IgD-negative memory B cell (primary cell): ENCODE data around the gene IQCF2. TPM values are rescaled to one million over a fixed set of nuclear protein-coding genes. Genes with fewer than 3 reads are reported as not detected.
"Not testable (repeated sequence)": the region's sequence is repeated elsewhere in the genome, so short reads cannot be mapped to it uniquely, and the experiment has no call there.

ENCODE experiments used
- H3K27ac Mint-ChIP-seq, 3 donors: one replicate each; pipeline ENCODE4 v1.8.0; 2020 to 2022; ENCODE audit warnings: mild to moderate bottlenecking in 3 of 3, mixed read lengths in 3 of 3, moderate library complexity in 1 of 3
- H3K27me3 Mint-ChIP-seq: one replicate; pipeline ENCODE4 v1.8.0; 2021; ENCODE audit warnings: mixed read lengths
- H3K36me3 Mint-ChIP-seq: one replicate; pipeline ENCODE4 v1.8.0; 2020; ENCODE audit warnings: mild to moderate bottlenecking, mixed read lengths
- H3K4me1 Mint-ChIP-seq, 3 donors: one replicate each; pipeline ENCODE4 v1.8.0; 2020 to 2022; ENCODE audit warnings: mixed read lengths in 3 of 3, mild to moderate bottlenecking in 1 of 3
- H3K4me3 Mint-ChIP-seq, 4 donors: one replicate each; pipeline ENCODE4 v1.8.0; 2020 to 2022; ENCODE audit warnings: mild to moderate bottlenecking in 4 of 4, mixed read lengths in 4 of 4, moderate library complexity in 3 of 4
- H3K9me3 Mint-ChIP-seq, 3 donors: one replicate each; pipeline ENCODE4 v1.8.0; 2020 to 2021; ENCODE audit warnings: mixed read lengths in 3 of 3, mild to moderate bottlenecking in 1 of 3
- polyA plus RNA-seq: library from polyadenylated mRNA; unstranded; fragments of 300-500 nt; fragmentation: Illumina TruSeq; gene quantifications from one replicate; pipeline ENCODE4 v1.2.3, GENCODE V29; 2021

IQCF2 gene
- polyA plus RNA-seq, 1 donor from 2014 or later: not detected

DNA sequence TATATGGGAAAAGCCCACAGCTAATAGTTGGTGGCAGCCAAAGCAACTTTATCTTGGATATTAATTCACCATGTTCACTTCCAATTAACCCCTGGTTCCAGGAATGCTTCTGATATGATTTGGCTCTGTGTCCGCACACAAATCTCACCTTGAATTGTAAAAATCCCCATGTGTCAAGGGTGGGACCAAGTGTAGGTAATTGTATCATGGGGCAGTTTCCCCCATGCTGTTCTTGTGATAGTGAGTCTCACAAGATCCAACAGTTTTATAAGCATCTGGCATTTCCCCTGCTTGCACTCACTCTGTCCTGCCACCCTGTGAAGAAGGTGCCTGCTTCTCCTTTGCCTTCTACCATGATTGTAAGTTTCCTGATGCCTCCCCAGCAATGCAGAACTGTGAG is 7.5 kb downstream of the IQCF2 start:
- H3K4me3 Mint-ChIP-seq, H3K36me3 Mint-ChIP-seq, H3K9me3 Mint-ChIP-seq, H3K27ac Mint-ChIP-seq, H3K4me1 Mint-ChIP-seq: not testable (repeated sequence)
- H3K27me3 Mint-ChIP-seq: peaks cover 17% of the 10 kb centered on the region

DNA sequence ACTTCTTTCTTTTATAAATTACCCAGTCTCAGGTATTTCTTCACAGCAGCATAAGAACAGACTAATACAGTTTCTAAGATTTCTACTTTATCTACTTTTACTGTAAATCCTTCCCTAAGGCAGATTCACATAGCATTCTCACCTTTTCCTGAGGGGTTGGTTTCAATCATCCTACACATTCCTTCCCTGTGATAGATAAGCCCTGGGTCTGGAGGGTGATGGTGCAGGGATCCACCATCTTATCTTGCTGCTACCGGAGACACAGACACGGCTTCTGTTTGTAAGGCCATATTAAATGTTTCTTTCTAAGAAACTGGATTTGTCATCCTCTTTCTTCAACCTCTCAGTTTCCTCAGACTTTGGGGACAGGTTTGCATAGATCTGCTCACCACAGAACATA is 7.9 kb downstream of the IQCF2 start:
- peaks cover 0 to 2% (median 0%) of the 10 kb centered on the region in 3 donors for H3K4me1 Mint-ChIP-seq
- H3K4me3 Mint-ChIP-seq: no peak overlapping the region
- H3K27ac Mint-ChIP-seq: peak overlapping the region in 1 of 3 donors; percentile 4
- no peaks in the 10 kb centered on the region for H3K36me3 Mint-ChIP-seq
- no peaks in the 10 kb centered on the region for H3K9me3 Mint-ChIP-seq
- peaks cover 17% of the 10 kb centered on the region for H3K27me3 Mint-ChIP-seq

DNA sequence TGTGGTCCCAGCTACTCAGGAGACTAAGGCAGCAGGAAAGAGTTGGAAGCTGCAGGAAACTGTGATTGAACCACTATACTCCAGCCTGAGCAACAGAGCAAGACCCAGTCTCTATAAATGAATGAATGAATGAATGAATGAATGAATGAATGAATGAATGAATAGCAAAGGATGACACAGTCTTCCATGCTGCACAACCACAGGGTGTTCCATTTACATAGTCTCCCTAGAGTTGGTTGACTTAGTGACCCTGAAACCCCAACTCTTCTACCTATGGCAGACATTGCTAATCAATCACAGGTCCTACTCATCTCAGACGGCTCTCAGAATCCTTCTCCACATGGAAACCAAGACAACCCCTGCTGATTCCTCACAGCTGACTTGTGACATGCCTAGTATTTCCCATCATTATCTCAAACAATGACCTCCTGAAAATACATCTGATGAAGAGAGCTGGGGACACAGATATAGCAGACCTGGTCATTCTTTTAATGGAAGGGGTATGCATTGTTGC is 11.9 kb downstream of the IQCF2 start:
- H3K27ac Mint-ChIP-seq: no peak overlapping the region
- no peak overlapping the region for H3K4me3 Mint-ChIP-seq
- peaks cover 2% of the 10 kb centered on the region for H3K36me3 Mint-ChIP-seq
- peaks cover 23% of the 10 kb centered on the region for H3K27me3 Mint-ChIP-seq
- no peaks in the 10 kb centered on the region for H3K9me3 Mint-ChIP-seq
- peaks cover 0 to 2% (median 0%) of the 10 kb centered on the region in 3 donors for H3K4me1 Mint-ChIP-seq

DNA sequence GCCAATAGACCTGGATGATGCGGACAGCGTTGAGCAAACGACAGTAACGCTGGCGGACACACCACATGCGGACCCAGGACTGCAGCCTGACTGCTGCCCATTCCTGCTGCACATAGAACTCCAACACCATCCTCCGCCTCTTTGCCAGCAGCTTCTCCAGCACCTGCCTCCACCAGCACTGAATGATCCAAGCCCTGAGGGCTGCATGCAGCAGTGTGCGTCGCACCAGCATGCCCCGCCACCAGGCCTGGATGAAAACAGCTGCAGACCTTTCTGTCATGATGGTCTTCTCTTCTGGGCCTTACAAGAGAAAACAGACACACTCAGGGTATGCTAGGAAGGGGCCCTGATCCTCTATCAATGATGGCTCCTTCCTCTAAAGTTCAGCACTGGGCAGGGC is 12.5 kb downstream of the IQCF2 start:
- Mint-ChIP-seq H3K4me1 (peaks cover 0 to 2% (median 0%) of the 10 kb centered on the region in 3 donors), H3K36me3 (peaks cover 2% of the 10 kb centered on the region), H3K27ac (no peak overlapping the region), H3K9me3 (no peaks in the 10 kb centered on the region), H3K27me3 (peaks cover 23% of the 10 kb centered on the region), H3K4me3 (no peak overlapping the region)

DNA sequence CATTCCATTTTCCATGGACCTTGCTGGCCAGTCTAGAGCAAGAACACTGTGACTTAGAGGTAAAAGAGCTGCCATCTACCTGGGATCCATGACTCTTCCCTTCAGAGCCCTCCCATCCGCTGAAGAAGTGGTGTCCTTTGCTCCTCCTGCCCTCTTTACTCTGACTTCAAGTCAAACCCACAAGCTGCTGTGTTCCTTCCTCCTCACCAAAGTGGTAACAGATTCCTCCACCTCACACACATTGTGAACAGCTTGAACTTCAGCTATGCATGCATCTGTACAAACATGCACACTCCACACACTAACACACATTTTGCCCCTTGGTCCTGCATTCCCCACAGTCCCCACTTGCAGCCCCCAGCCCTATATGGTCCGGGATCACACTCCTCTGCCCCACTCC is 13.0 kb downstream of the IQCF2 start:
- H3K27ac Mint-ChIP-seq: no peak overlapping the region
- peaks cover 20% of the 10 kb centered on the region for H3K27me3 Mint-ChIP-seq
- peaks cover 0 to 2% (median 0%) of the 10 kb centered on the region in 3 donors for H3K4me1 Mint-ChIP-seq
- no peak overlapping the region for H3K4me3 Mint-ChIP-seq
- no peaks in the 10 kb centered on the region for H3K9me3 Mint-ChIP-seq
- peaks cover 2% of the 10 kb centered on the region for H3K36me3 Mint-ChIP-seq

DNA sequence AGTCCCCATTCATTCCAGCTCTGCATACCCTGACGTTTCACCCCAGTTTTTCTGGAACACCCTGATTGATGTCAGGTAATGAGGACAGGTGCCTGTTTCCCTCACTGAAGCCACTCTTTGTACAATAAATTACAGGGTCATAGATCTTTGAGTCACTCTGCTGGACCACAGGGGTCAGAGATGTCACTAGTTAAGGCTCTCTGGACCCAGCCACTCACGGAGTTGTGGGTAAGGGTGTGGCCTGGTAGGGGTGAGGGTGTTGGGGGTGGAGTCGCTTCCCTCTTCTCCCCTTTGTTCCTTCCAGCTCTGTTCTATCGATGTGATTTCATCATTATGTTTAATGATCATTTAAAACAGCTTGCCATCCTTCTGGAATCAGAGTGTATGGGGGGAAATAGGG is 13.5 kb downstream of the IQCF2 start:
- H3K27ac Mint-ChIP-seq: peak overlapping the region in 1 of 3 donors; percentile 21

DNA sequence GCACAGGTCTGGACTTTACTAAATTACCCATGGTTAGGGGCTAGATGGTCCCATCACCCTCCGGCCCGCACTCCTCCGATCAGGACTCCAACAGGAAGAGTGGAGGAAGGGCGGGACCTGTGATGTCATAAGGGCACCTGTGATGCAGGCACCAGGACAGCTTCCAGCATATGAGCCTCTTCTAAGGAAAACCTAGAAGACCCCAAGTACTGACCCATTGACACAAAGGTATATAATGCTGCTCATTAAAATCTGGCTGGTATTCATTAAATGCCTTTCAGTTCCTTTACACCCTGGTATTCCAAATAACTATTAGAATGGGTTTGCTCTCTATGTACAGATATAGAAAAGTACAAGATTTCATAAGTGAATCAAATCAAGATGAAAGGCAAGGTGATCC is 14.1 kb downstream of the IQCF2 start, which contains the start of gene IQCF5:
TSS of gene IQCF5 (minus strand) at position 101 of the 400 bp plus-strand sequence. CDS start at position 31, 70 bp downstream.
- H3K36me3 Mint-ChIP-seq: peaks cover 3% of the 10 kb centered on the region
- H3K27ac Mint-ChIP-seq: peak within 1 kb of the TSS in 1 of 3 donors; percentile 21
- peaks cover 25% of the 10 kb centered on the region for H3K27me3 Mint-ChIP-seq
- peaks cover 0 to 2% (median 0%) of the 10 kb centered on the region in 3 donors for H3K4me1 Mint-ChIP-seq
- peaks cover 0 to 4% (median 3%) of the 10 kb centered on the region in 3 donors for H3K9me3 Mint-ChIP-seq
- no peak within 1 kb of the TSS for H3K4me3 Mint-ChIP-seq

More for the DNA sequence above, 13.5 kb downstream of the IQCF2 start:
- Mint-ChIP-seq H3K4me3 (no peak overlapping the region), H3K4me1 (peaks cover 0 to 2% (median 0%) of the 10 kb centered on the region in 3 donors), H3K36me3 (peaks cover 3% of the 10 kb centered on the region), H3K27me3 (peaks cover 20% of the 10 kb centered on the region), H3K9me3 (no peaks in the 10 kb centered on the region)

DNA sequence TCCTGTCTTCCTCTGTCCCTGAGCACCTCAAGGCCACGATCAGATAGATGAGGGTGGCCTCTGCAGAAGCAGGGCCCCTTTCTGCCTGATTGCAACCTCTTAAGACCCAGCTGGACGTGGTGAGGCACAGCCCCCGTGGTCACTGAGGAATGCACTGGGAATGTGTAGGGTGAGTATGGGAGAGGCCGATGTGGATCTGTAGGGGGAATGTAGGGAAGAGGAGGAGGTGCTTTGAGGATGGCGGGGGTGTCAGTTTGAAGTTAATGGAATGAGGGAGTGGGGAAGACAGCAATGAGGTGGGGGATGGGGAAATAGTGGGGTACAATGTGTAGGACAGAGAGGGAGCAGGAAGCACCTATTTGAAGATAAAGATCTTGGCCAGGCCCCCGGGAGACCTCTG is 14.8 kb downstream of the IQCF2 start:
- peaks cover 26% of the 10 kb centered on the region for H3K27me3 Mint-ChIP-seq
- H3K4me3 Mint-ChIP-seq: no peak overlapping the region
- no peak overlapping the region for H3K27ac Mint-ChIP-seq
- H3K4me1 Mint-ChIP-seq: peaks cover 0 to 2% (median 0%) of the 10 kb centered on the region in 3 donors
- peaks cover 0 to 4% (median 3%) of the 10 kb centered on the region in 3 donors for H3K9me3 Mint-ChIP-seq
- peaks cover 3% of the 10 kb centered on the region for H3K36me3 Mint-ChIP-seq

GRCh38 chr3:51879937-51880336 is 18.5 kb downstream of the IQCF2 start:
- Mint-ChIP-seq H3K27me3 (peaks cover 32% of the 10 kb centered on the region), H3K4me3 (no peak overlapping the region), H3K9me3 (peaks cover 0 to 5% (median 4%) of the 10 kb centered on the region in 3 donors), H3K27ac (no peak overlapping the region), H3K36me3 (peaks cover 3% of the 10 kb centered on the region), H3K4me1 (no peaks in the 10 kb centered on the region)

DNA sequence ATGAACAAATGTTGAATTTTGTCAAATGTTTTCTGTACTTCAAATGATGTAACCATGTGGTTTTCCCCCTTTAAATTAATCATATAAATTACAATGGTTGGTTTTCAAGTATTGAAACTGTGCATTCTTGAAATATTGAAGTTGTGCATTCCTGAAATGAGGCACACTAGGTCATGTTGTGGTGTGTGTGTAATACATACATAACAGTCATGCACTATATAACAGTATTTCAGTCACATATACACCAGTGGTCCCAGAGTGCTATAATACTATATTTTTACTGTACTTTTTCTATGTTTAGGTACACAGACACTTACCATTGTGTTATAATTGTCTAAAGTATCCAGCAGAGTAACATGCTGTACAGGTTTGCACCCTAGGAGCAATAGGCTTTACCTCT is 25.0 kb downstream of the IQCF2 start:
- peaks cover 2% of the 10 kb centered on the region for H3K36me3 Mint-ChIP-seq
- peaks cover 18% of the 10 kb centered on the region for H3K27me3 Mint-ChIP-seq
- no peak overlapping the region for H3K4me3 Mint-ChIP-seq
- peaks cover 0 to 2% (median 0%) of the 10 kb centered on the region in 3 donors for H3K9me3 Mint-ChIP-seq
- no peaks in the 10 kb centered on the region for H3K4me1 Mint-ChIP-seq
- H3K27ac Mint-ChIP-seq: no peak overlapping the region

DNA sequence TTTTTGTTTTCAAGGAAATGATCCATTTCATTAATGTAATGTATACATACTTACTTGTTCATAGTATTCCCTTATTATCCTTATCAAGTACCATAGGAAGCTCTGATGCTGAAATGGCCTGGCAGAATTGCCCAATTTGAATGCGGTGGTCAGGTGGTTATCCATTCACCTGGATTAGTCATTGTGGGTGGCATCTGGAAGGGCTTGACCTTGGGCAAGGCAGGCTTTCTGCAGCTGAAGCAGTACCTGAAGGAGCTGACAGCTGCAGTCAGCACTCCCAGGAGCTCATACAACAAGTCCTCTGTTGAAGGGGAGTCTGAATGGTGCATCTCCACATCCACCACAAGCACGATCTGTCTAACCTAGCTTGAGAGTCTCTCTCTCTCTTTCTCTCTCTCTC is 26.2 kb downstream of the IQCF2 start:
- H3K4me1 Mint-ChIP-seq: no peaks in the 10 kb centered on the region
- no peaks in the 10 kb centered on the region for H3K9me3 Mint-ChIP-seq
- H3K36me3 Mint-ChIP-seq: peaks cover 2% of the 10 kb centered on the region
- H3K27me3 Mint-ChIP-seq: peaks cover 17% of the 10 kb centered on the region
- no peak overlapping the region for H3K27ac Mint-ChIP-seq
- H3K4me3 Mint-ChIP-seq: no peak overlapping the region

GRCh38 chr3:51888463-51889105 is 27.2 kb downstream of the IQCF2 start:
- Mint-ChIP-seq H3K4me3 (no peak overlapping the region), H3K4me1 (no peaks in the 10 kb centered on the region), H3K27me3 (peaks cover 17% of the 10 kb centered on the region), H3K36me3 (peaks cover 2% of the 10 kb centered on the region), H3K27ac (no peak overlapping the region), H3K9me3 (no peaks in the 10 kb centered on the region)

- Mint-ChIP-seq H3K4me1 (no peaks in the 10 kb centered on the region), H3K36me3 (peaks cover 2% of the 10 kb centered on the region), H3K27me3 (peaks cover 14% of the 10 kb centered on the region), H3K27ac (no peak overlapping the region), H3K4me3 (no peak overlapping the region), H3K9me3 (no peaks in the 10 kb centered on the region)
Measured at GRCh38 chr3:51891242-51892039, 30.0 kb downstream of the IQCF2 start.

DNA sequence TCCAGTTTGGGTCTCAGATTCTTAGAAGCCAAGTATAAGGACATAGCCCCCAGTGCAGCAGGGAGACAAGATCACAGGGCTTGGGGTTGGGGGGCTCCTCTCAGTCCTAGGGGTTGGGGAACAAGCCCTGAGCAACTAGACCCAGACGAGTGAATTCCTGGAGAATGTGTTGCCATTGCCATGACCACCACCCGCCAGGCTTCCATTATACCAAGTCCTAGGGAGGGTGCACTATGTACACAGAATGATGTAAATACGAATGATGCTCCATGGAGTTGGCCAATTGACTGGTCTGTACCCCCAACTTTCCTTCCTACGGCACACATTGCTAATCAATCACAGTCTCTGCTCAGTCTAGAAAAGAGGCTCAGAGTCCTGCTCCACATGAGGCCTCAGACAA is 33.0 kb downstream of the IQCF2 start:
- peaks cover 18% of the 10 kb centered on the region for H3K27me3 Mint-ChIP-seq
- H3K36me3 Mint-ChIP-seq: peaks cover 2% of the 10 kb centered on the region
- H3K4me1 Mint-ChIP-seq: no peaks in the 10 kb centered on the region
- H3K9me3 Mint-ChIP-seq: no peaks in the 10 kb centered on the region
- no peak overlapping the region for H3K27ac Mint-ChIP-seq
- H3K4me3 Mint-ChIP-seq: no peak overlapping the region

GRCh38 chr3:51894939-51895338 is 33.5 kb downstream of the IQCF2 start:
- Mint-ChIP-seq H3K4me1 (no peaks in the 10 kb centered on the region), H3K27ac (no peak overlapping the region), H3K4me3 (no peak overlapping the region), H3K27me3 (peaks cover 18% of the 10 kb centered on the region), H3K36me3 (peaks cover 2% of the 10 kb centered on the region), H3K9me3 (no peaks in the 10 kb centered on the region)
